CD4-positive, alpha-beta T cell (primary cell): Measurements from ENCODE around the gene ARHGDIB. TPM values are rescaled to one million over a fixed set of nuclear protein-coding genes. Genes with fewer than 3 reads are reported as not detected.

Source experiments
- ATAC-seq: fragments of 200-7000 bp; cut with Tn5 transposase; one replicate; pipeline ENCODE4 v1.10.0; 2022; ENCODE audit warnings: mild to moderate bottlenecking; ENCODE audit not compliant: poor library complexity
- CTCF ChIA-PET: fragments of 350-600 bp; sonication (Branson Sonifier 250); formaldehyde crosslinking; loops from one replicate; lab custom pipeline; 2021; ENCODE audit warnings: antibody characterized with exemption, inconsistent platforms; lab: Charles Lee
- POLR2A ChIA-PET: fragments of 350-600 bp; sonication (Branson Sonifier 250); formaldehyde crosslinking; loops from one replicate; lab custom pipeline; 2021; ENCODE audit warnings: antibody characterized with exemption, inconsistent platforms; lab: Charles Lee
- DNase-seq, 14 experiments: peaks; one replicate each; pipeline ENCODE4 v3.0.0-alpha.2; 2013 to 2020; ENCODE audit warnings: mixed read lengths in 2 of 14
- H3K27ac ChIP-seq, 2 donors: one replicate each; pipeline versions ENCODE4 v1.5.1 to v1.7.0; 2013; ENCODE audit warnings: low read length in 2 of 2, low read depth in 1 of 2, mild to moderate bottlenecking in 1 of 2
- H3K27me3 ChIP-seq, 2 experiments: 1 replicate in 1 of 2; 2 replicates in 1 of 2; pipeline versions ENCODE4 v1.6.1 to v1.7.0; 2013; ENCODE audit warnings: low read length in 2 of 2, control low read depth in 1 of 2, mild to moderate bottlenecking in 1 of 2, moderate library complexity in 1 of 2; ENCODE audit not compliant: insufficient read depth in 2 of 2, control insufficient read depth in 1 of 2
- H3K36me3 ChIP-seq: one replicate; pipeline ENCODE4 v1.6.1; 2013; ENCODE audit warnings: low read length, control low read depth; ENCODE audit not compliant: insufficient read depth
- H3K4me1 ChIP-seq: one replicate; pipeline ENCODE4 v1.6.1; 2013; ENCODE audit warnings: low read length, control low read depth; ENCODE audit not compliant: insufficient read depth
- H3K4me3 ChIP-seq: one replicate; pipeline ENCODE4 v1.5.1; 2013; ENCODE audit warnings: mild to moderate bottlenecking, low read length, moderate library complexity
- H3K9me3 ChIP-seq, 2 experiments: 1 replicate in 1 of 2; 2 replicates in 1 of 2; pipeline versions ENCODE4 v1.6.1 to v1.7.0; 2013; ENCODE audit warnings: low read length in 2 of 2, mild to moderate bottlenecking in 2 of 2, control low read depth in 1 of 2, moderate library complexity in 1 of 2; ENCODE audit not compliant: control insufficient read depth in 1 of 2, insufficient read depth in 1 of 2
- H3K27ac Mint-ChIP-seq: one replicate; pipeline ENCODE4 v1.8.0; 2020; ENCODE audit warnings: mixed read lengths
- H3K27me3 Mint-ChIP-seq: one replicate; pipeline ENCODE4 v1.8.0; 2021; ENCODE audit warnings: mixed read lengths
- H3K36me3 Mint-ChIP-seq: one replicate; pipeline ENCODE4 v1.8.0; 2021; ENCODE audit warnings: low read depth, mixed read lengths
- H3K4me1 Mint-ChIP-seq: one replicate; pipeline ENCODE4 v1.8.0; 2021; ENCODE audit warnings: low read depth, mixed read lengths
- H3K4me3 Mint-ChIP-seq: one replicate; pipeline ENCODE4 v1.8.0; 2020; ENCODE audit warnings: mild to moderate bottlenecking, mixed read lengths
- H3K9me3 Mint-ChIP-seq: one replicate; pipeline ENCODE4 v1.8.0; 2020; ENCODE audit warnings: mixed read lengths
- CTCF ChIP-seq: fragments of 200-600 bp; IDR thresholded peaks from one replicate; pipeline ENCODE4 v1.8.0; 2022; ENCODE audit warnings: antibody characterized with exemption, mild to moderate bottlenecking
- intact Hi-C, 2 experiments: fragments of 100-400 bp; cut with DNase I in 1 of 2; cut with micrococcal nuclease in 1 of 2; formaldehyde crosslinking; loops; one replicate each; pipeline versions ENCODE4 v1.15.1 to v1.9.0; 2023 to 2025; cut with DNase I, micrococcal nuclease
- total RNA-seq, 174 experiments: library from RNA in 2 of 174; stranded (reverse) in 2 of 174; gene quantifications; one replicate each; pipeline ENCODE4 v1.2.3 and lab custom pipeline; 2021 to 2026

ARHGDIB gene
- total RNA-seq, 2 experiments from 2014 or later, result 872 to 942 TPM

- ATAC-seq (no peak), DNase-seq (no peak)
- H3K4me1 Mint-ChIP-seq, result no peaks in the 10 kb centered on the region
- POLR2A ChIA-PET, result no interaction called here
- Histone ChIP-seq H3K27me3 (no peaks in the 10 kb centered on the region), H3K4me1 (no peaks in the 10 kb centered on the region), H3K9me3 (no peaks in the 10 kb centered on the region), H3K4me3 (no peak overlapping the region), H3K36me3 (no peaks in the 10 kb centered on the region), H3K27ac (no peak overlapping the region)
- intact Hi-C loops, result loop anchor here in 1 of 2 experiments (5.0 kb wide), 1 partner anchor 49 kb away; no protein-coding TSS in a partner anchor
- no peaks in the 10 kb centered on the region for H3K9me3 Mint-ChIP-seq
- H3K27ac Mint-ChIP-seq, result no peak overlapping the region
- CTCF ChIA-PET, result no interaction called here
- no peak overlapping the region for H3K4me3 Mint-ChIP-seq
- no peaks in the 10 kb centered on the region for H3K27me3 Mint-ChIP-seq
- no peaks in the 10 kb centered on the region for H3K36me3 Mint-ChIP-seq
- TF ChIP-seq CTCF, result no peak
Observed at GRCh38 chr12:14896521-14897169, 64.8 kb downstream of the ARHGDIB start.

GRCh38 chr12:14893506-14894250 is 67.7 kb downstream of the ARHGDIB start:
- CTCF ChIA-PET, result interaction anchor here (1.1 kb wide), 1 partner anchor 9 kb away, joined by 3 read pairs; no protein-coding TSS in a partner anchor

More at GRCh38 chr12:14893506-14894250, 67.7 kb downstream of the ARHGDIB start:
- DNase-seq (no peak), ATAC-seq (no peak)
- intact Hi-C loops, result no loop called here
- Histone ChIP-seq H3K4me1 (no peaks in the 10 kb centered on the region), H3K9me3 (no peaks in the 10 kb centered on the region), H3K27me3 (no peaks in the 10 kb centered on the region), H3K4me3 (no peak overlapping the region), H3K36me3 (no peaks in the 10 kb centered on the region), H3K27ac (no peak overlapping the region)
- Mint-ChIP-seq H3K4me3 (no peak overlapping the region), H3K36me3 (no peaks in the 10 kb centered on the region), H3K27me3 (no peaks in the 10 kb centered on the region), H3K4me1 (no peaks in the 10 kb centered on the region), H3K9me3 (no peaks in the 10 kb centered on the region), H3K27ac (no peak overlapping the region)
- no peak for TF ChIP-seq CTCF
- POLR2A ChIA-PET, result no interaction called here
